ENCODE data around the gene TMEM120B.

Gene TMEM120B

DNA sequence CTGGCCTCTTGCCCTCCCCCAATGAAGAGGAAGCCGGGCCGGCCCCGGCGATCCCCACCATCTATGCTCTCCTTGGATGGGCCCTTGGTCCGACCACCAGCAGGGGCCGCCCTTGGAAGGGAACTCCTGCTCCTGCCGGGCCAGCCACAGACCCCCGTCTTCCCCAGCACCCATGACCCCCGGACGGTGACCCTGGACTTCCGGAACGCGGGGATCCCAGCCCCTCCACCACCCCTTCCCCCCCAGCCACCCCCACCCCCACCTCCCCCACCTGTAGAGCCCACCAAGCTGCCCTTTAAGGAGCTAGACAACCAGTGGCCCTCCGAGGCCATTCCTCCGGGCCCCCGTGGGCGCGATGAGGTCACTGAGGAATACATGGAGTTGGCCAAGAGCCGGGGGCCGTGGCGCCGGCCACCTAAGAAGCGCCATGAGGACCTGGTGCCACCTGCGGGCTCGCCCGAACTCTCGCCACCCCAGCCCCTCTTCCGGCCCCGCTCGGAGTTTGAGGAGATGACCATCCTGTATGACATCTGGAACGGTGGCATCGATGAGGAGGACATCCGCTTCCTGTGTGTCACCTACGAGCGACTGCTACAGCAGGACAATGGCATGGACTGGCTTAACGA lies 110.7 kb downstream of the TMEM120B start:
- DNase-seq: peak; percentile 8

DNA sequence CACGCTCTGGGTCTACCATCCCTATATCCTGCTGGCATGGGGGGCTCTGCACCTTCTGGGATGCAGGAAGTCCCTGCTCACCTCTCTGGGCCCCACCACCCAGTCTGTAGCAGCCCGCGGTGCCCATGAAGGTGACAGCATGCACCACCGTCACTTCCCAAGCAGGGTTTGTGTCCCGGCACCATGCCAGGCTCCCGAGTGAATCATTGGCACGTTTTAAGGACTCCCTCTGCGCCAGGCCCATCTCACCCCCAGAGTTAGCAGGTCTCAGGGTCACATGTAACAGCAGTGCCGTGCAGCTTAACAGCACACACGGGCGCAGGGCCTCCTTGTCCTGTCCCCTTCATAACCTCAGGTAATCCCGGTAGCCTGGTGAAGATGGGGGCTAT lies 111.2 kb downstream of the TMEM120B start:
- DNase-seq: no peak

DNA sequence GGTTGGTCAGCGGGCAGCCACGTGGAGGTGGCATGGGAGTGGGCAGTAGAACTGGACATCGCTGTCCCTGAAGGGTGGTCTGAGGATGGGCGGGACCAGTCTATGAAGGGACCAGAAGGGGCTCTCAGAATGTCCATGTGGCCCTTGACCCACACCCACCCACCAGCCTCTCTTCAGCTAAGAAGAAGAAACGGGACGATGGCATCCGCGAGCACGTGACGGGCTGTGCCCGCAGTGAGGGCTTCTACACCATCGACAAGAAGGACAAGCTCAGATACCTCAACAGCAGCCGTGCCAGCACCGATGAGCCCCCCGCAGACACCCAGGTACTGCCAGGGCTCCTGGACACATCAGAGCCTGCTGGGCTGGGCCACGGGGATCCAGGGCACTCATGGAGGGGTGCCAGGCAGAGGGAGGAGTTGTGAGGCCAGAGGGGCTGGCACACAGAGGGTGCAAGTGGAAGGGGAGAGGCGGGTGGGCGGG lies 112.5 kb downstream of the TMEM120B start:
- no peak for DNase-seq

DNA sequence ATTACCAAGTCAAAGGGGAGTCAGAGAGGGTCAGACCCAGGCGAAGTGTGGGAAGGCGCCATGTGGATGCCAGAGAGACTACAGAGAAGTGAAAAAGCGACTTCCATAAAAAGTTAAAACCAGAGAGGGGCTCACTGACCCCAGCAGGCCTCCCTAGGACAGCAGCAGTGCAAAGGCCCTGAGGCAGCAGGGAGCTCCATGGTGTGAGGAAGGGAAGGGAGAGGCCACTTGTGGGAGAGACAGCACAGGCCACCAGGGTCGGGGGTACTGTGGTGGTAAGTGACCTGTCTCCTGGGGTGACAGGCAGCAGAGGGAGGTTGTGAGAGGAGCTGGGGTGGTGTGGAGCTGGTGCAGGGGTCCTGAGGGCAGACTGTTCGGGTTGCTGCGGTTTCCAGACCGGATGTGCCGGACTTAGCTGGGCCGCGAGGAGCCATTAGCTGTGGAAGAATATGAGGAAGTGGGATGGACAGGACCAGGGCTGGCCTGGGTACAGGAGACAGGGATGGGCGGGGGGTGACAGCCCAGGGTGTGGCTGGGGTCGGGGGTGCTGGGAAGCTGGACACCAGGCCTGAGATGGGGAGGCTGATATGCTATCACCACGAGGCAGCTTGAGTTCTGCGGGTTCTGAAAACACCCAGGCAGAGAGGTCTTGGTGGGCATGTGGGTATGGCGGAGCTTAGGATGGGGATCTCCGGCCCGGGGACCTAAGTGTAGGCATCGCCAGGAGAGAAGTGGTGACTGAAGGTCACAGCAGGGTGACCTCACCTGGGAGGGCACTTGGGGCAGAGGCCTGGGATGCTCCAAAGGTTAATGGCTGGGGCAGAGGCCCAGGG lies 114.0 kb downstream of the TMEM120B start:
- no peak for DNase-seq

DNA sequence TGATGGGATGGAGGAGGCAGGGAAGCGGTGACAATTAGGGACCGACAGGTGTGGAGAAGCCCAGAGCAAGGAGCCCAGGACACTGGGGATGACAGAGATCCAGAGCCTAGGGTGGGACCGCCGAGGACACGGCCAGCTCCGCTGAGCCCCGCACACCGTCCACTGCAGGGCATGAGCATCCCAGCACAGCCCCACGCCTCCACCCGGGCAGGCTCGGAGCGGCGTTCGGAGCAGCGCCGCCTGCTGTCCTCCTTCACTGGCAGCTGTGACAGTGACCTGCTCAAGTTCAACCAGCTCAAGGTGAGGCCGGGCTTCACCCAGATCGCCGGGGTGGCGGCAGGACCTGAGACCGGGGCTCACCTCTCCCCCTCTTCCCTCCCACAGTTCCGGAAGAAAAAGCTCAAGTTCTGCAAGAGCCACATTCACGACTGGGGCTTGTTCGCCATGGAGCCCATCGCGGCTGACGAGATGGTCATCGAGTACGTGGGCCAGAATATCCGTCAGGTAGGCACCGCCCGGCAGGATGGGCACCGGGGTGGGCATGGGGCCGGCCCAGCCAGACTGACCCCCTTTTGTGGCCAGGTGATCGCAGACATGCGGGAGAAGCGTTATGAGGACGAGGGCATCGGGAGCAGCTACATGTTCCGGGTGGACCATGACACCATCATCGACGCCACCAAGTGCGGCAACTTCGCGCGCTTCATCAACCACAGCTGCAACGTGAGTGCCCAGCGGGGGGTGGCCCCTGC lies 115.0 kb downstream of the TMEM120B start:
- DNase-seq: no peak

DNA sequence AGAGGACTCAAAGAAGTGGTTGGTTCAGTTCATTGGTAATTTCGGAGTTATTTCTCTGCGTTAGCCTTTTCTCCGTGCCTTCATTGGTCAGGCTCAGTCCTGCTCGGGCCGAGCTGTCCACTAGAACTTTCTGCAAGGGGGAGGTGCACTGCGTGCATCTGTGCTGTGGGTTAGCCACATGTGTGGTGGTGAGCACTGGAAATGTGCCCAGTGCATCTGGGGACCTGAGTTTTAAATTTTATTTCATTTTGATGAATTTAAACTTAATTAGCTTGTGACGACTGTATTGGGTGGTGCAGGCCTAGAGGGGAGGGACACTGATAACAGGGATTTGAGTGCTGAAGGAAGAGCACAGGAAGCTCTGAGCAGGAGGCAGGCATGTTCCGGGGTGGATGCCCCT lies 115.8 kb downstream of the TMEM120B start:
- DNase-seq: no peak

DNA sequence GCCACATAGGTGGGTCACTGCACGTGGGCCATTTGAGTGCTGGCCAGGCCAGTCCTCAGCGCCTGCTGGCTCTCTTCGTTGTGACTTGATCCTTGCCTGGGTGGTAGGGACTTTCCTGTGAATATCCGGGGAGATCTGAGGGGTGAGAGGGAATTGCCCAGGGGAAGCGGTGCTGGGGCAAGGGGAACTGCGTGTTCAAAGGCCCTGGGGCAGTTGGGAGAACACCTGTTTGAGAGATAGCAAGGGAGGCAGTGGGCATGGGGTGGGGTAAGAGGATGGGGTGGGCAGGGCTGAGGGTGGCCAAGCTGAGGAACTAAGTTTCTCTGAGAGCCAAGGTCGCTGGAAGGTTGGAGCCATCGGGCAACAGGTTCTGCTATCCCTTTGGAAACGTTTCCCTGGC lies 116.3 kb downstream of the TMEM120B start:
- no peak for DNase-seq

DNA sequence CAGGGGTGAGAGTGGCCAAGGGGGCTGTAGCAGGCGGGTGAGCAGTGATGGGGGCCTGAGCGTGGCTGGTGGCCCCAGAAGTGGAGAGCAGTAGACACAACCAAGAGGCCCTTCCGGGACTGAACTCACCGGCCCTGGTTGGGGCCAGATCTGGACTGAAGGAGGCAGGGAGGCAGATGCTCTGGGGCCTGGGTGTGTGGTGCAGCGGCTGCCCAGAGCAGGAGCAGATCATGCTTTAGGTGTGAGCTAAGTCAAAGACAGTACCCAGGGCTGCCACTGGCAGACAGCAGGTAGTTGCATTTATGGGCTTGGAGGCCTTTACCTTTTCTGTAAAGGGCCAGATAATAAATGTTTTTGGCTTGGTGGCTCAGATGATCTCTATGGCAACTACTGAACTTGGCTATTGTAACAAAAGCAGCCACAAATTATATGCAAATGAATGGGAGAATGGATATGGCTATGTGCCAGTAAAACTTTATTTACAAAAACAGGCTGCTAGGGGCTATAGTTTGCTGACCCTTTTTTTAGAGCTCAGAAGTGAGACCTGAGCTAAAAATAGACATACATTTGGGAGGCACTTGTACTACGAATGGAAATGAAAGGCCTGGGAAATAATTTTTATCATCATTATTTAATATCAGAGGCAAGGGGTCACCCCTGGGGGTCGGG lies 116.8 kb downstream of the TMEM120B start:
- no peak for DNase-seq

DNA sequence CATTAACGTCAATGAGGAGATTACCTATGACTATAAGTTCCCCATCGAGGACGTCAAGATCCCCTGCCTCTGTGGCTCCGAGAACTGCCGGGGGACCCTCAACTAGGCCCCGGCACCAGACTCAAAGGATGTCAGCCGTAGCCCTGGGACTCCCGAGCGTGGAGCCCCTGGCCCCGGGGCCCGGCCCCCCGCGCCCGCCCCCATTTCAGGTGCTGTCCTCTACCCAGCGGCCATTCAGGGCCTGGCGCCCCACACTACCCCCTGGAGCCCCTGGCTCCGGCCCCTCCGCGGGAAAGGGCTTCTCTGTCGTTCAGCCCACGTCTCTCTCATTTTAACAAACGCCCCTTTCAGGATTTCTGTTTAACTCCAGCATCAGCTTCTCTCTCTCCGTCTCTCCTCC lies 117.6 kb downstream of the TMEM120B start:
- DNase-seq: no peak

DNA sequence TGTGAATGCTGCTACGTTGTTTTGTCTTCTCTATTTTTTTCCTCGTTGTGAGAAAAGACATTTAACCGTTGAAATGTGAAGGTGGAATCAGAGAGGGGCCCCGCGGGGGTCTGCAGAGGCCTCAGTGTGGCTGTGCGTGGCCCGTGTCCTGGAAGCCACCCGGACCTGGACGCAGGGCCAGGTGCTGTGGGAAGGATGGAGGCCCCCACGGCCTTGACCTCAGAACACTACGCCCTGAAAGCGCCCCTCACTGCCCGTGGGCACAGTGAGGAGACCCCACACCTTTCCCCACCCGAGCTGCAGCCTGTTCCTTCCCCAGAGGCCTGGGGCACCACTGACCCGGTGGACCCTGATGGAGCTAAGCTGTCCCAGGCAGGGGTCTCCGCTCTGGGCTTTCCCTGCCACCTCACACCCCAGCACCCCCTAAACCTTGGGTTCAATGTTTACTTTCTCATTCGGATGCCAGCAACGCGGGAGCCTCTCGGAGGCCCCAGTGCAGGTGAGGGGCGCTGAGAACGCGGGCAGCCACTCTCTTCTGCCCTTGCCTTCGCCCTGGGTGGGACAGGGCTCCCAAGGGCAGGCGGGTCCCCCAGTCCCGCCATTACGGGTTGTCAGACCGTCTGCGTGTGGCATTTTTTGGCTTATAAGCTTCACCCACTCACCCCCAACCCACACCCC lies 118.2 kb downstream of the TMEM120B start:
- DNase-seq: no peak
